KBM-7 (cell line): ENCODE results near the gene LYST.

Source experiments
- DNase-seq: peaks from one replicate; pipeline ENCODE4 v3.0.0-alpha.2; 2015
- in situ Hi-C: fragments of 300-500 bp; cut with MboI; formaldehyde crosslinking; loops from 2 replicates; pipeline ENCODE4 v1.14.3; 2020; ENCODE audit warnings: low sequenced_read_pairs, low pct_unique_long_range_greater_than_20kb, mixed read lengths

The LYST gene

GRCh38 chr1:235688096-235688495, 178.6 kb downstream of the LYST start:
- in situ Hi-C loops, result no loop called here

GRCh38 chr1:235683653-235684052, 183.1 kb downstream of the LYST start:
- DNase-seq, result no peak
- in situ Hi-C loops, result no loop called here

More at GRCh38 chr1:235688096-235688495, 178.6 kb downstream of the LYST start:
- no peak for DNase-seq

- in situ Hi-C loops, result no loop called here
- no peak for DNase-seq
These were observed 184.5 kb downstream of the LYST start for GRCh38 chr1:235682216-235682615.

- in situ Hi-C loops, result no loop called here
- DNase-seq, result no peak
These were observed 187.1 kb downstream of the LYST start for GRCh38 chr1:235679644-235680043.

GRCh38 chr1:235679005-235679404, 187.7 kb downstream of the LYST start:
- in situ Hi-C loops, result no loop called here
- no peak for DNase-seq

- DNase-seq, result peak; percentile 45
- in situ Hi-C loops, result no loop called here
These were observed 191.4 kb downstream of the LYST start for GRCh38 chr1:235675152-235675890.

GRCh38 chr1:235673981-235674380, 192.7 kb downstream of the LYST start:
- in situ Hi-C loops, result no loop called here

GRCh38 chr1:235671992-235672391, 194.7 kb downstream of the LYST start:
- no peak for DNase-seq
- in situ Hi-C loops, result no loop called here

More at GRCh38 chr1:235673981-235674380, 192.7 kb downstream of the LYST start:
- no peak for DNase-seq

GRCh38 chr1:235670157-235670776, 196.4 kb downstream of the LYST start:
- in situ Hi-C loops, result no loop called here
- DNase-seq, result peak; percentile 26

- no peak for DNase-seq
- in situ Hi-C loops, result no loop called here
These were observed 197.4 kb downstream of the LYST start for GRCh38 chr1:235669277-235669676.

- in situ Hi-C loops, result no loop called here
- no peak for DNase-seq
These were observed 203.1 kb downstream of the LYST start for GRCh38 chr1:235663628-235664027.

- in situ Hi-C loops, result no loop called here
These were observed 205.1 kb downstream of the LYST start for GRCh38 chr1:235661568-235661967.

GRCh38 chr1:235659186-235659771, 207.4 kb downstream of the LYST start:
- in situ Hi-C loops, result no loop called here
- no peak for DNase-seq

More at GRCh38 chr1:235661568-235661967, 205.1 kb downstream of the LYST start:
- no peak for DNase-seq

- DNase-seq, result no peak
- in situ Hi-C loops, result no loop called here
These were observed 208.8 kb downstream of the LYST start for GRCh38 chr1:235657747-235658526.

- in situ Hi-C loops, result no loop called here
- DNase-seq, result no peak
These were observed 209.4 kb downstream of the LYST start for GRCh38 chr1:235657269-235657668.

GRCh38 chr1:235652364-235652763, 214.3 kb downstream of the LYST start:
- in situ Hi-C loops, result no loop called here
- no peak for DNase-seq

GRCh38 chr1:235651170-235651806, 215.4 kb downstream of the LYST start:
- in situ Hi-C loops, result no loop called here

GRCh38 chr1:235650341-235651169, 216.2 kb downstream of the LYST start:
- in situ Hi-C loops, result no loop called here
- DNase-seq, result no peak

More at GRCh38 chr1:235651170-235651806, 215.4 kb downstream of the LYST start:
- DNase-seq, result no peak
